ENCODE data around the gene MPP7. TPM values are rescaled to one million over a fixed set of nuclear protein-coding genes. Genes with fewer than 3 reads are reported as not detected.

The MPP7 gene
- total RNA-seq, 1 experiment from 2014 or later: 0.55 TPM

- Histone ChIP-seq H3F3A (ENCODE audit: insufficient read depth, low read depth) (no peaks in the 10 kb centered on the region), H3K27me3 (ENCODE audit: insufficient read depth, low read depth) (peaks cover 20% of the 10 kb centered on the region; the same call in 1 of the 2 replicates)
- CTCF ChIA-PET: no interaction called here
Measured at GRCh38 chr10:28315140-28315539, 12.3 kb upstream of the MPP7 start.

DNA sequence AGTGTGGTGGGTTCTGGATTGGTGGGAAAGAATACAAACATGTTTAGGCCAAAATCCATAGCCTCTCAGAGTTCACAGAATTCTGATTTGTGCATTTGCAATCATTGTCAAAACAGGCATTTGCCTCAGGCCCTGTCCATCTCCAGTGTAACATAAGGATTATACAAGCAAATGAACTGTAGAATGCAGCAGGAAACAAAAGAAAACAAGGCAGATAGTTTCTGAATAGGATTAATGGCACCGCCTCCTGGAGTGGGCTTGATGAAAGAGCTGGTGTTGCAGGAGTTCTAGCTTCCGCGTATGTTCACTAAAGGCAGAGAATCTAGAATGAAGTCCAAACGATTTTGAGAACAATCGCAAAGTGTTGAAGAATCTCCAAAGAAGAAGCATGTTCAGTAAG, 11.3 kb upstream of the MPP7 start:
- BruUV-seq (replicated peaks): no TSS peak
- intact Hi-C loops (cut with micrococcal nuclease; ENCODE audit: unreplicated experiment): no loop called here
- Histone ChIP-seq H3K36me3 (ENCODE audit: low read depth) (no peaks in the 10 kb centered on the region), H3K4me3 (no peak overlapping the region), H2AFZ (no peak overlapping the region), H3K9me2 (ENCODE audit: insufficient read depth) (no peaks in the 10 kb centered on the region), H3K79me2 (ENCODE audit: low read depth) (no peaks in the 10 kb centered on the region), H4K20me1 (ENCODE audit: insufficient read depth) (no peaks in the 10 kb centered on the region), H3K27ac (no peak overlapping the region), H3K4me1 (replicated peaks; ENCODE audit: insufficient read depth) (no peaks in the 10 kb centered on the region), H3K4me2 (no peak overlapping the region), H3K27me3 (ENCODE audit: insufficient read depth, low read depth) (peaks cover 18% of the 10 kb centered on the region; the same call in 1 of the 2 replicates), H3F3A (ENCODE audit: insufficient read depth, low read depth) (no peaks in the 10 kb centered on the region), H3K9me3 (ENCODE audit: insufficient read depth, low read depth) (no peaks in the 10 kb centered on the region)
- ChIA-PET POLR2A (ENCODE audit: unreplicated experiment) (no interaction called here), CTCF (no interaction called here)
- DNase-seq: no peak
- TF ChIP-seq, protein P1, sequence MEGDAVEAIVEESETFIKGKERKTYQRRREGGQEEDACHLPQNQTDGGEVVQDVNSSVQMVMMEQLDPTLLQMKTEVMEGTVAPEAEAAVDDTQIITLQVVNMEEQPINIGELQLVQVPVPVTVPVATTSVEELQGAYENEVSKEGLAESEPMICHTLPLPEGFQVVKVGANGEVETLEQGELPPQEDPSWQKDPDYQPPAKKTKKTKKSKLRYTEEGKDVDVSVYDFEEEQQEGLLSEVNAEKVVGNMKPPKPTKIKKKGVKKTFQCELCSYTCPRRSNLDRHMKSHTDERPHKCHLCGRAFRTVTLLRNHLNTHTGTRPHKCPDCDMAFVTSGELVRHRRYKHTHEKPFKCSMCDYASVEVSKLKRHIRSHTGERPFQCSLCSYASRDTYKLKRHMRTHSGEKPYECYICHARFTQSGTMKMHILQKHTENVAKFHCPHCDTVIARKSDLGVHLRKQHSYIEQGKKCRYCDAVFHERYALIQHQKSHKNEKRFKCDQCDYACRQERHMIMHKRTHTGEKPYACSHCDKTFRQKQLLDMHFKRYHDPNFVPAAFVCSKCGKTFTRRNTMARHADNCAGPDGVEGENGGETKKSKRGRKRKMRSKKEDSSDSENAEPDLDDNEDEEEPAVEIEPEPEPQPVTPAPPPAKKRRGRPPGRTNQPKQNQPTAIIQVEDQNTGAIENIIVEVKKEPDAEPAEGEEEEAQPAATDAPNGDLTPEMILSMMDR (conservative IDR thresholded peaks at IDR 0.05): no peak
- no peak for TF ChIP-seq EZH2 (IDR thresholded peaks at IDR 0.05; ENCODE audit: low read depth)

More at GRCh38 chr10:28315140-28315539, 12.3 kb upstream of the MPP7 start:
- TF ChIP-seq, protein P1 (conservative IDR thresholded peaks at IDR 0.05): no peak
- TF ChIP-seq EZH2 (IDR thresholded peaks at IDR 0.05; ENCODE audit: low read depth): no peak
- H3K4me2 ChIP-seq: no peak overlapping the region
- H2AFZ ChIP-seq: no peak overlapping the region
- no peak overlapping the region for H3K27ac ChIP-seq
- H4K20me1 ChIP-seq (ENCODE audit: insufficient read depth): no peaks in the 10 kb centered on the region
- no peak for DNase-seq
- no peaks in the 10 kb centered on the region for H3K4me1 ChIP-seq (replicated peaks; ENCODE audit: insufficient read depth)
- no peak overlapping the region for H3K4me3 ChIP-seq
- BruUV-seq (replicated peaks): no TSS peak
- no peaks in the 10 kb centered on the region for H3K9me3 ChIP-seq (ENCODE audit: insufficient read depth, low read depth)
- intact Hi-C loops (cut with micrococcal nuclease; ENCODE audit: unreplicated experiment): no loop called here
- H3K79me2 ChIP-seq (ENCODE audit: low read depth): no peaks in the 10 kb centered on the region
- H3K9me2 ChIP-seq (ENCODE audit: insufficient read depth): no peaks in the 10 kb centered on the region
- POLR2A ChIA-PET (ENCODE audit: unreplicated experiment): no interaction called here
- H3K36me3 ChIP-seq (ENCODE audit: low read depth): no peaks in the 10 kb centered on the region

DNA sequence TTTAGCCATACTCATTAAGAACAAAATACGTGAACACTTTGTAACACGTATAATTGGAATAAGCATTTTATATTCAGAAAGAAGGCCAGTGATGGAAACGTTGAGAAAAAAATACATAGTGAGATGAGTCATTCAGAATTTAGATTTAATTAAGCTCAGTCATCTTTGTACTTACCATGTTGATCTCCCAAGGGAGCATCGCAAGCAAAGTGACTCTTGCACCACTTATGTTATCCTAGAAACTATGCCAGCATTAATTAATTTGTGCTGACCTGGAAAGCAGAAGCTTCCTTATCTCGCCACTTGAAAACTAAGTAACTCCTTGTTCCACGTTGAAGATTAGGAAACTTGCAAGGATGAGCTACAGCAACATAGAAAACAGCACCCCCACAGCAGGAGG, 9.7 kb upstream of the MPP7 start:
- H3K4me3 ChIP-seq: no peak overlapping the region
- intact Hi-C loops (cut with micrococcal nuclease; ENCODE audit: unreplicated experiment): no loop called here
- H3K9me3 ChIP-seq (ENCODE audit: insufficient read depth, low read depth): no peaks in the 10 kb centered on the region
- BruUV-seq (replicated peaks): no TSS peak
- ChIA-PET CTCF (no interaction called here), POLR2A (ENCODE audit: unreplicated experiment) (interaction anchor here (0.5 to 0.6 kb wide), 2 partner anchors 33 to 870 kb away, joined by 3 read pairs; no protein-coding TSS in a partner anchor)
- no peaks in the 10 kb centered on the region for H3F3A ChIP-seq (ENCODE audit: insufficient read depth, low read depth)
- DNase-seq: no peak
- no peak overlapping the region for H3K27ac ChIP-seq
- no peaks in the 10 kb centered on the region for H3K79me2 ChIP-seq (ENCODE audit: low read depth)
- no peak overlapping the region for H3K4me2 ChIP-seq
- TF ChIP-seq EZH2 (IDR thresholded peaks at IDR 0.05; ENCODE audit: low read depth): no peak
- TF ChIP-seq, protein P1 (conservative IDR thresholded peaks at IDR 0.05): no peak
- H3K9me2 ChIP-seq (ENCODE audit: insufficient read depth): no peaks in the 10 kb centered on the region
- H2AFZ ChIP-seq: no peak overlapping the region
- H3K4me1 ChIP-seq (replicated peaks; ENCODE audit: insufficient read depth): no peaks in the 10 kb centered on the region
- H3K36me3 ChIP-seq (ENCODE audit: low read depth): no peaks in the 10 kb centered on the region
- H4K20me1 ChIP-seq (ENCODE audit: insufficient read depth): no peaks in the 10 kb centered on the region
- H3K27me3 ChIP-seq (ENCODE audit: insufficient read depth, low read depth): peaks cover 12% of the 10 kb centered on the region; the same call in 1 of the 2 replicates

All from PC-9 (cell line).